Muscle of arm (tissue), 12 donors: ENCODE results near the gene AMOTL2. TPM values are rescaled to one million over a fixed set of nuclear protein-coding genes. Genes with fewer than 3 reads are reported as not detected.

ENCODE experiments used
- DNase-seq: peaks from one replicate; pipeline ENCODE4 v3.0.0-alpha.2; 2013
- polyA plus RNA-seq, 12 donors: library from polyadenylated mRNA; unstranded; fragments of 120-200 nt; gene quantifications; one replicate each; pipeline ENCODE4 v1.2.1, GENCODE V29; 2013; ENCODE audit not compliant: insufficient read length in 12 of 12

AMOTL2 gene
- polyA plus RNA-seq, 12 donors: 42.5 to 63.9 (median 52.8) TPM; not detected in 1

GRCh38 chr3:134367869-134368750 is 6.1 kb downstream of the AMOTL2 start:
- DNase-seq: no peak

- DNase-seq: no peak
These were observed 7.1 kb downstream of the AMOTL2 start for GRCh38 chr3:134366928-134367811.

DNA sequence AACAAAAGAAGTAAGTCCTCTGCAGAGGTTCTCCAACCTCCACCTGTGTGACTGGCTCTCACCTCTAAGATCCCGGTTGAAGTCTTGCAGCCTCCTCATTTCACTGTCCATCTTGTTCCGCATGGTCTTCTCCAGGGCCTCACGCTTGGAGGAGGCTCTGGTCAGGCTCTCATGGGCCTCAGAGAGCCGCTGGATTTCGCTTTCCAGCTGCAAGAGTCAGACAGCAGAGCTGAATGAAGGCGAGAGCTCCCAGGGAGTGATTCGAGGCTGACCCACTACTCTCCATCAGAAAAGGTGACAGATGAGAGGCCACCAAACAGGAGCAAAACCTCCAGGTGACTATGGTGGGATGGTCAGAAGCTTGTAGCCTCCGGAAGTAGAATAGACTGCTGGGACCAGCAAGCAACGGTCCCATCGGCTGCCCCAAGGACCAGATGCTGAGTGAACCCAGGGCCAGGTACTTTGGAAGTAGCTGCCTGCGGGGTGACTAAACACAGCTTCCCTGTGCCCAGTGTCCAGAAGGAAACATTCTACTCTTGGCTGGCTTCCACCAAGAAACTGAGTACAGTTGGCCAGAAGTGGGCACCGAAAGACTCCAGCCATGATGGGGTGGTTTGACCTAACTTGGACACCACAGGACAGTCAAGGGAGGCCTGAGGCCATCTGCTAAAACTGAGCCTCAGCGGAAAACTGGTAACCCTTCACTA is 7.9 kb downstream of the AMOTL2 start:
- DNase-seq: no peak

- no peak for DNase-seq
These were observed 8.5 kb downstream of the AMOTL2 start for GRCh38 chr3:134365766-134366065.

GRCh38 chr3:134364936-134365765 is 9.1 kb downstream of the AMOTL2 start:
- DNase-seq: no peak

DNA sequence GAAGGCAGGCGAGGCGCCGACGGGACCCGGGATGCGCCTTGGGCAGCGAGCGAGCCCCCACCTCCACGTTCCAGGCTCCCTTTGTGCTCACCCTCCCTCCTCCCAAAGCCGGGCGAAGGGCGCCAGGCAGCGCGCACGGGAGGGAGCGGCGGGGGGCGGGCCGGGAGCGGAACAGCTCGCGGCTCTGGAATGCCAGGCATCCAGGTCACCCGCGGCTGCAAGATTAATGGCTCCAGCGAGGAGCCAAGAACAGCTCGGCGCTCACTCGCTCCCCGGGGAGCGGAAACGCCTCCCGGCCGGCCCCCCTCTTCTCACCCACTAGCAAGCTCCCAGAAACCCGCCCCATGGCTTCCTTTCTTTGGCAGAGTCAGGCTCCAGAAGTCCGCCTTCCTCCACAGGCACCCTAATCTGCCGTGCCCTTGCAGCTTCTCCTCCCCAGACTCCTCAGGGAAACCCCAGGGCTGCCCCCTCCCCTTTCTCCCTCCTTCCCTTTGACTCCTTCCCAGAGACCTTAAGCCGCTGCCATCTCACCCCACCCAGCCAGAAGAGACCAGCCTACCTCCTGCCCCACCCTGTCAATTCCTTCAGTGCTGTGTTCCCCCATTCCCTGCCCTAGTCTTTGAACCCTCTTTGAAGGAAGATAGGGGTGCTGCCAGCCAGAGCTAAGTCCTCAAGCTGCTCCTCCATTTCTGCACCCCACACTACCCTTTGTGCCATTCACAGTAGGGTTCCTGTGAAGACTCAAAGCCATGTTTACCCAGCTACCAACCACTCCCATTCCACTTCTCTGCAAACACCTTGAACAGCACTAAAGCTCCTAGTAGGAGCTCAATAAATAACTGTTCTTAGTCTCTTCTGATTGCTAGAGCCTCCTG is 9.9 kb downstream of the AMOTL2 start:
- peak; percentile 83 for DNase-seq

DNA sequence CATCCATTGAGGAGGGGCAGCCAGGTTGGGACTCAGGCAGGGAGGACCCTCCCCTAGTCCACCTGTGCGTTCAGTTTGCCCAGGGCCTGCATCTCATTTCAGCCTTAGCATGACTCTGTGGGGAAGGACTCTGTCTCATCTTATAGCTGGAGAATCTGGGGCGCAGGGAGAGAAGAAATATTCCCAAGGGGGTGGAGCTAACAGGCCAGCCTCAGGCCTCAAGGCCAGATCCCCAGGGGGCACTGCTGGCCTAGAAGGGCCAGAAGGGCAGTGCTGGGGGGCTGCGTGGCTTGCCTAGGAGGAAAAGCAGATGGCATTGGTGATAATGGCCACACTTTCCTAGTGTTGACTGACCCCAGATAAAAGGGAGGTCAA is 10.9 kb downstream of the AMOTL2 start:
- DNase-seq: no peak

GRCh38 chr3:134362670-134363380 is 11.4 kb downstream of the AMOTL2 start:
- no peak for DNase-seq

DNA sequence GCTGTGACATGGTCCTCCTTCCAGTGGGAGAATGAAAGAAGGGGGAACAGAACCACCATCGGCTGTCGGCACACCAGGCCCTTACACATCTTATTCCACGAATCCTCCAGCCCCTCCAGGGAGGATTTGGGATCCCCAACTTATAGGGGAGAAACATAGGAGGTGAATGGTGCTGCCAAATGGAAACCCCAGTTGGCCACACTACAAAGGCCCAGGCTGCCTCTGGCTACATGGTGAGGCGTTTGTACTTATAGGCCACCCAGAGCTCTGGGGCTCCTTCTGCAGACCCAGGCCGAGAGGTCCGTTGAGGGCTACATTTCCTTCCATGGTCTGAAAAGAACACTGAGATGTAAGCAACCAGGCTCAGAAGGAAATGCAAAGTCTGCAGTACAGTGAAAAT is 12.0 kb downstream of the AMOTL2 start:
- DNase-seq: no peak

- DNase-seq: no peak
These were observed 12.9 kb downstream of the AMOTL2 start for GRCh38 chr3:134361162-134361835.

GRCh38 chr3:134360046-134360445 is 14.2 kb downstream of the AMOTL2 start:
- DNase-seq: no peak

DNA sequence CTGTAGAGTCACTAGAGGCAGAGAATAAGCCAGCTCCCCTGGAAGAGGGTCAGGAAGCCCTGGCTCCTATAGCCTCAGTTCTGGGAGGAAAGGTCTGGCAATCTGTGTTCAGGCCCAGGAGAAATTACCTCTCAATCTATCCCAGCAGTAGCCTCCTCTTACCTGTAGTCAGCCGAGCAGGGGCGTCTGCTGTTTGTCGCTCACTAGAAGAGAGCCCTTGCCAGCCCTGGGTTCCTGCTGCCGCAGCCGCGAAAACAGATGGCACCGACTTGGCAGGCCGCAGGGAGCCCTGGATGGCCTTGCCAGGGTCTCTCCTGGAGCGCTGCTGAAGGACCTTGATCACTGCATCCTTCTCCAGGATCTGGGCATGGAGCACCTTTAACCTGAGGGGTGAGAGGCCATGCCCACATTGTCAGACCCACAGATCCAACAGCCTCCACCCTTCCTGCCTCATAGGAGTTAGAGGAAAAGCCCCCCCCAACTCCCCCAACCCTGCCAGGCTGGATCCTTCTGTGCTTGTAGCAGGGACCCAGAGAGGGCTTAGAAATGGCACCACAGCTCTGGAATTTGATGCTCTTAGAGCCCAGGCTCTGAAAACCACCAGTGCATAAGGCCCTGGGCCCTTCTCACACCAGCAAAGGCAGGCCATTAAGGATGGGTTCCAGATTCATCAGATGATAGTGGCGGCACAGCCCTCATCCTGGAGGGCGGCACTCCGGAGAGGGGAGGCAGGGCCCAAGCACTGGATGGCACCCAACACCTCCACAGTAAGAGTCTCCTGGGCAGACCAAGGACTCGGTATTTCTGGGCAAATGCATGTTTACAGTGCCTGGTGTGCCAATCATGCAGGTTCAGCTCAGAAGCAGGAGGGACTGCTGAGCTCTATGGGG is 14.9 kb downstream of the AMOTL2 start:
- no peak for DNase-seq

- no peak for DNase-seq
These were observed 16.1 kb downstream of the AMOTL2 start for GRCh38 chr3:134357914-134358811.

DNA sequence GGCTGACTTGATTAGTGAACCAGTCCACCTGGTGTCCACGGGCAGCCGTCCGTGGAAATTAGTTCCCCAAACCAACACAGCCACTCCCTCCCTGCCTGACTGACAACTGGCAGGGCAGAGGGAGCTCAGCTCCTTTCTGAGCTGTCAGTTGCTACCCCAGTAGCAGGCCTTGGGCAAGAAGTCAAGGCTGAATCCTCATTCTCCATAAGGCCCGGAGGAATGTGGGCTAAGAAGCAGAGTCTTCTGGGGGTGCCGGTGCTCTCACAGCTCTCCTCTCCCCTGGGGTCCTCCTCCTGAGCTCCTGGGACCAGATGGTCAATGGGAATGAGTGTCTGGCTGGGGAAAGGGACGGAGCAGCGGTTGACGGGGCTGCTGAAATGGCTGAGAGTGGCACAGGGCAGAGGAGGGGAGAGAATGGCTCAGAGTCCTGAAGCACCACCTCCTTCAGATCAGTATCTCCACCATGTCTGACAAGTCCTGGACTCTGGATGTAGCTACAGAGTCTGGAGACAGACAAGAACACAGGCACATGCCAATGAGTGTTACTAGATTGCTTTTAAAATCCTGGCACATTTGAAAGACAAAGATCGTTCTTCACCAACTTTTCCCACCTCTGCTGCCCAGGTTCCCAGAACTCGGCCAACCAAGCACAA is 16.9 kb downstream of the AMOTL2 start:
- DNase-seq: no peak

DNA sequence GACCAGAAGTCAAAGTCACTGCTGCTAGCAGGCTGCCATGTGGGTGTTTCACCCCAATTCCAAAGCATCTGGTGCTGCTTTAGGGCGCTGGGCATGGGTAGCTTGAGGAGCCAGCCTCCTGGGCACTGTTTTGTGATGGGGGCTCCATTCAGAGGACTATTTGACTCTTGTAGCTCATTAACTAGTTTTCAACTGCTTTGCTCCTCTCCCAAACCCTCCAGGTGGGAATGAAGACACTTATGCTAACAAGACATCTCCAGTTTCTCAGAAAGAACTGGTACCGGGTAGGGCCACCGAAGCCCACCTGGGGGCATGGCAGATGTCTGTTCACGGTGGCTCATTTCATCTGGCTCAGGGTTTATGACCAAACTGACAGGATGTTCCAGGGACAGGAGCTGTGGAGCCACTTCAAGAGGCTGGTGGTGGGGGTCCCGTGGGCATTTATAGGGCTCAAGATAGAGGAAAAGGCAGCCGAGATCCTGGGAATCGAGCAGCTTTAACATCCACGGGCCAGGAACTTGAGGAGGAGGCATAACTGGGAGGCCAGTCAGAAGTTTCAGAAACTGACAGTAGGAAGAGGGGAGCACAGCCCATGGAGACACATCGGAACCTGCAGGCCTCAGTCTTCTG is 17.7 kb downstream of the AMOTL2 start:
- no peak for DNase-seq

GRCh38 chr3:134355416-134355815 is 18.8 kb downstream of the AMOTL2 start:
- no peak for DNase-seq
